ENCODE data around the gene GALNT4. TPM values are rescaled to one million over a fixed set of nuclear protein-coding genes. Genes with fewer than 3 reads are reported as not detected.

Gene GALNT4
- total and polyA plus RNA-seq, 2 of the 13 experiments (the other 11 are each of a cell fraction or from before 2014, with no cell fraction given) = 4.9 to 6.8 TPM

DNA sequence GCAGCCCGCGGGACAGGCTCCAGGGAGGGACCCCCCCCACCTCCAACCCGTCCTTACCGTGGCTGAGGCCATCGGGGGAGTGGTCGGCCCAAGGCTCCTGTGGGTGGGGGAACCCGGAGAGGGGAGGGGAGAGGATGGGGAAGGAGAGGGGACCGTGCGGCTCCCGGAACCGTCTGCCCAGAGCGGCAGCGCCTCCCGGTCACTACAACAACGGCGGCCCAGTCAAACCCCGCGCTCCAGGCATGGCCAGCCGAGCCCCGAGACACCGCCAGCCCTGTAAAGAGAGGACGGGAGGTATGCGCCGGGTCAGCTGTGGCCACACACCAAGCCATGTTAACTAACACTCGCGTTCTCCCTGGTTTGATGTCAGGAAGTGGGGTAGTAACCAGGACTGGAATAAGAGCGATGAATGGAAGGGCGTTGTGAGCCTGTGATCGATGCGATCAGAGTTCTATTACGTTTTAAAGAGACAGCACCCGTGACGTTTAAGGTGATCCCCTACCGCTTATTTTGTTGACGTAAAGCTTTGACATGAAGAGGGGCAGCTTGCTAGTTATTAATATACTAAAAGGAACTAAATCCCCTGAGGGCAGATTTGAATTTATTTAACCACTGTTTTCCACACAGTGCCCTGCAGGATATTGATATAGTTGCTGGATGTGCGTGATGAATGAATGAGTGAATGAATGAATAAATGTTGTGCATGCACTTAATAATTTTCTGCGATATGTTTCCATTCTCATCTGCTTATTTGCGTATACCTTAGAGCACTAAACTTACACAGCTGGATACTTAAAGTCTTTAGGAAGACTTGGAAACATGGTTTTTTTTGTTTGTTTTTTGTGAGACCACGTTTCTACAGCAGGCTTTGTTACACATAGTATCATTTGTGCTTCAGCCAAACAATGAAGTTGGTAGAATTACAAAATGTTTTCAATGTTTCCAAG lies 1.5 kb upstream of the GALNT4 start, which contains the start of gene POC1B (continued):
- no peak for TF ChIP-seq JARID2 (CRISPR knock-in tag; IDR thresholded peaks at IDR 0.05; ENCODE audit: insufficient replicate concordance)
- TF ChIP-seq SIN3B (IDR thresholded peaks at IDR 0.05; ENCODE audit: low read length) = peak; percentile 76; the same call in 1 of the 2 replicates
- no peak for TF ChIP-seq NFRKB (IDR thresholded peaks at IDR 0.05)
- peak; percentile 69; the same call in 1 of the 2 replicates for TF ChIP-seq ZNF841 (CRISPR knock-in tag; IDR thresholded peaks at IDR 0.05; ENCODE audit: borderline replicate concordance)
- TF ChIP-seq, protein P1, sequence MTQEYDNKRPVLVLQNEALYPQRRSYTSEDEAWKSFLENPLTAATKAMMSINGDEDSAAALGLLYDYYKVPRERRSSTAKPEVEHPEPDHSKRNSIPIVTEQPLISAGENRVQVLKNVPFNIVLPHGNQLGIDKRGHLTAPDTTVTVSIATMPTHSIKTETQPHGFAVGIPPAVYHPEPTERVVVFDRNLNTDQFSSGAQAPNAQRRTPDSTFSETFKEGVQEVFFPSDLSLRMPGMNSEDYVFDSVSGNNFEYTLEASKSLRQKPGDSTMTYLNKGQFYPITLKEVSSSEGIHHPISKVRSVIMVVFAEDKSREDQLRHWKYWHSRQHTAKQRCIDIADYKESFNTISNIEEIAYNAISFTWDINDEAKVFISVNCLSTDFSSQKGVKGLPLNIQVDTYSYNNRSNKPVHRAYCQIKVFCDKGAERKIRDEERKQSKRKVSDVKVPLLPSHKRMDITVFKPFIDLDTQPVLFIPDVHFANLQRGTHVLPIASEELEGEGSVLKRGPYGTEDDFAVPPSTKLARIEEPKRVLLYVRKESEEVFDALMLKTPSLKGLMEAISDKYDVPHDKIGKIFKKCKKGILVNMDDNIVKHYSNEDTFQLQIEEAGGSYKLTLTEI (CRISPR knock-in tag; conservative IDR thresholded peaks at IDR 0.05) = no peak
- no peak for TF ChIP-seq ZNF207 (IDR thresholded peaks at IDR 0.05; ENCODE audit: borderline replicate concordance)
- no peak for TF ChIP-seq ZBTB42 (CRISPR knock-in tag; IDR thresholded peaks at IDR 0.05)
- TF ChIP-seq ZFP82 (CRISPR knock-in tag; IDR thresholded peaks at IDR 0.05; ENCODE audit: borderline replicate concordance) = no peak; the same call in 1 of the 2 replicates
- TF ChIP-seq, protein P2, sequence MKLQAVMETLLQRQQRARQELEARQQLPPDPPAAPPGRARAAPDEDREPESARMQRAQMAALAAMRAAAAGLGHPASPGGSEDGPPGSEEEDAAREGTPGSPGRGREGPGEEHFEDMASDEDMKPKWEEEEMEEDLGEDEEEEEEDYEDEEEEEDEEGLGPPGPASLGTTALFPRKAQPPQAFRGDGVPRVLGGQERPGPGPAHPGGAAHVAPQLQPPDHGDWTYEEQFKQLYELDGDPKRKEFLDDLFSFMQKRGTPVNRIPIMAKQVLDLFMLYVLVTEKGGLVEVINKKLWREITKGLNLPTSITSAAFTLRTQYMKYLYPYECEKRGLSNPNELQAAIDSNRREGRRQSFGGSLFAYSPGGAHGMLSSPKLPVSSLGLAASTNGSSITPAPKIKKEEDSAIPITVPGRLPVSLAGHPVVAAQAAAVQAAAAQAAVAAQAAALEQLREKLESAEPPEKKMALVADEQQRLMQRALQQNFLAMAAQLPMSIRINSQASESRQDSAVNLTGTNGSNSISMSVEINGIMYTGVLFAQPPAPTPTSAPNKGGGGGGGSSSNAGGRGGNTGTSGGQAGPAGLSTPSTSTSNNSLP (IDR thresholded peaks at IDR 0.05; ENCODE audit: low read depth, low read length) = no peak
- peak; percentile 44 for TF ChIP-seq RXRB (CRISPR knock-in tag; IDR thresholded peaks at IDR 0.05; ENCODE audit: borderline replicate concordance)
- peak; percentile 85 for TF ChIP-seq PHF20 (CRISPR knock-in tag; IDR thresholded peaks at IDR 0.05)
- no peak for TF ChIP-seq ZSCAN20 (CRISPR knock-in tag; IDR thresholded peaks at IDR 0.05; ENCODE audit: borderline replicate concordance)
- TF ChIP-seq, protein P3, sequence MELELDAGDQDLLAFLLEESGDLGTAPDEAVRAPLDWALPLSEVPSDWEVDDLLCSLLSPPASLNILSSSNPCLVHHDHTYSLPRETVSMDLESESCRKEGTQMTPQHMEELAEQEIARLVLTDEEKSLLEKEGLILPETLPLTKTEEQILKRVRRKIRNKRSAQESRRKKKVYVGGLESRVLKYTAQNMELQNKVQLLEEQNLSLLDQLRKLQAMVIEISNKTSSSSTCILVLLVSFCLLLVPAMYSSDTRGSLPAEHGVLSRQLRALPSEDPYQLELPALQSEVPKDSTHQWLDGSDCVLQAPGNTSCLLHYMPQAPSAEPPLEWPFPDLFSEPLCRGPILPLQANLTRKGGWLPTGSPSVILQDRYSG (CRISPR knock-in tag; IDR thresholded peaks at IDR 0.05) = 0 out of 2 replicates have a peak, but pooled peaks have one; percentile 61
- peak; percentile 76; the same call in 1 of the 2 replicates for TF ChIP-seq ZFY (CRISPR knock-in tag; IDR thresholded peaks at IDR 0.05)
- TF ChIP-seq ZNF780A (CRISPR knock-in tag; IDR thresholded peaks at IDR 0.05) = 0 out of 2 replicates have a peak, but pooled peaks have one; percentile 36
- no peak for TF ChIP-seq ZNF616 (CRISPR knock-in tag; IDR thresholded peaks at IDR 0.05; ENCODE audit: low read depth)
- 0 out of 2 replicates have a peak, but pooled peaks have one; percentile 37 for TF ChIP-seq ZNF343 (CRISPR knock-in tag; IDR thresholded peaks at IDR 0.05)
- TF ChIP-seq, protein P4, sequence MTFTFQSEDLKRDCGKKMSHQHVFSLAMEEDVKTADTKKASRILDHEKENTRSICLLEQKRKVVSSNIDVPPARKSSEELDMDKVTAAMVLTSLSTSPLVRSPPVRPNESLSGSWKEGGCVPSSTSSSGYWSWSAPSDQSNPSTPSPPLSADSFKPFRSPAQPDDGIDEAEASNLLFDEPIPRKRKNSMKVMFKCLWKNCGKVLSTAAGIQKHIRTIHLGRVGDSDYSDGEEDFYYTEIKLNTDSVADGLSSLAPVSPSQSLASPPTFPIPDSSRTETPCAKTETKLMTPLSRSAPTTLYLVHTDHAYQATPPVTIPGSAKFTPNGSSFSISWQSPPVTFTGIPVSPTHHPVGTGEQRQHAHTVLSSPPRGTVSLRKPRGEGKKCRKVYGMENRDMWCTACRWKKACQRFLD (CRISPR knock-in tag; IDR thresholded peaks at IDR 0.05; ENCODE audit: borderline replicate concordance) = no peak
- TF ChIP-seq NCOA1 (CRISPR knock-in tag; IDR thresholded peaks at IDR 0.05) = peak; percentile 53; the same call in 1 of the 2 replicates
- no peak for TF ChIP-seq MLLT10 (CRISPR knock-in tag; IDR thresholded peaks at IDR 0.05)
- no peak for TF ChIP-seq NONO (IDR thresholded peaks at IDR 0.05)
- peak; percentile 87 for TF ChIP-seq NONO (CRISPR knock-in tag; conservative IDR thresholded peaks at IDR 0.05)
- TF ChIP-seq DMAP1 (CRISPR knock-in tag; IDR thresholded peaks at IDR 0.05) = peak; percentile 79; the same call in 1 of the 2 replicates
- TF ChIP-seq ZNF205 (CRISPR knock-in tag; IDR thresholded peaks at IDR 0.05) = peak; percentile 72; the same call in 1 of the 2 replicates
- TF ChIP-seq SCMH1 (CRISPR knock-in tag; IDR thresholded peaks at IDR 0.05; ENCODE audit: borderline replicate concordance) = no peak
